IMR-90 (cell line): Measurements from ENCODE around the gene PPP1R1C.

ENCODE experiments used
- BHLHE40 ChIP-seq: fragments of 150-350 bp; IDR thresholded peaks from 2 replicates; pipeline ENCODE4 v1.6.1; 2016; ENCODE audit warnings: mild to moderate bottlenecking, low read depth, low read length
- CEBPB ChIP-seq: IDR thresholded peaks from 2 replicates; pipeline ENCODE4 v1.6.1; 2012; ENCODE audit warnings: low read depth, low read length, improper control_type of control experiment
- CHD1 ChIP-seq: IDR thresholded peaks from 2 replicates; pipeline ENCODE4 v1.6.1; 2012; ENCODE audit warnings: low read depth, low read length, improper control_type of control experiment
- CTCF ChIP-seq: conservative IDR thresholded peaks from 2 replicates; pipeline ENCODE4 v1.5.1; 2012; ENCODE audit warnings: mild to moderate bottlenecking, low read depth, low read length, improper control_type of control experiment
- ELK1 ChIP-seq: fragments of 150-350 bp; IDR thresholded peaks from 2 replicates; pipeline ENCODE4 v1.6.1; 2016; ENCODE audit warnings: low read depth, mild to moderate bottlenecking, low read length, moderate library complexity, borderline replicate concordance
- FOS ChIP-seq: fragments of 150-350 bp; IDR thresholded peaks from 2 replicates; pipeline ENCODE4 v1.6.1; 2016; ENCODE audit warnings: low read depth, low read length
- MAFK ChIP-seq: IDR thresholded peaks from 2 replicates; pipeline ENCODE4 v1.6.1; 2012; ENCODE audit warnings: low read depth, low read length, improper control_type of control experiment
- MAZ ChIP-seq: IDR thresholded peaks from 2 replicates; pipeline ENCODE4 v1.6.1; 2012; ENCODE audit warnings: low read depth, mild to moderate bottlenecking, low read length, improper control_type of control experiment, moderate library complexity, borderline replicate concordance
- MXI1 ChIP-seq: IDR thresholded peaks from 2 replicates; pipeline ENCODE4 v1.6.1; 2012; ENCODE audit warnings: low read depth, mild to moderate bottlenecking, low read length, moderate library complexity, borderline replicate concordance
- NFE2L2 ChIP-seq: fragments of 150-350 bp; IDR thresholded peaks from 2 replicates; pipeline ENCODE4 v1.6.1; 2016; ENCODE audit warnings: low read depth, mild to moderate bottlenecking, low read length
- POLR2A ChIP-seq: IDR thresholded peaks from 2 replicates; pipeline ENCODE4 v1.6.1; 2012; ENCODE audit warnings: mild to moderate bottlenecking, low read depth, low read length
- RAD21 ChIP-seq: IDR thresholded peaks from 2 replicates; pipeline ENCODE4 v1.6.1; 2012; ENCODE audit warnings: low read length, improper control_type of control experiment
- RFX5 ChIP-seq: IDR thresholded peaks from 2 replicates; pipeline ENCODE4 v1.8.0; 2012; ENCODE audit warnings: low read depth, mild to moderate bottlenecking, low read length, moderate library complexity
- SMC3 ChIP-seq: fragments of 150-350 bp; IDR thresholded peaks from 2 replicates; pipeline ENCODE4 v1.6.1; 2016; ENCODE audit warnings: low read depth, mild to moderate bottlenecking, antibody characterized with exemption, low read length, moderate library complexity

- TF ChIP-seq ELK1 (no peak), CTCF (no peak), CHD1 (no peak), RAD21 (no peak), MAFK (no peak), POLR2A (no peak), MXI1 (no peak), SMC3 (no peak), BHLHE40 (no peak), NFE2L2 (no peak), CEBPB (no peak), FOS (no peak), MAZ (no peak), RFX5 (no peak)
Measured at GRCh38 chr2:182166406-182166805, 180.8 kb downstream of the PPP1R1C start.
